Measurements from ENCODE around the gene NCAPH2. TPM values are rescaled to one million over a fixed set of nuclear protein-coding genes. Genes with fewer than 3 reads are reported as not detected.

The NCAPH2 gene
- total RNA-seq, 2 donors from 2014 or later: 43.7 to 59.6 TPM

- no peak for DNase-seq (ENCODE audit: low spot score)
- no peak for TF ChIP-seq POLR2AphosphoS5 (IDR thresholded peaks at IDR 0.05)
- TF ChIP-seq, protein P1, sequence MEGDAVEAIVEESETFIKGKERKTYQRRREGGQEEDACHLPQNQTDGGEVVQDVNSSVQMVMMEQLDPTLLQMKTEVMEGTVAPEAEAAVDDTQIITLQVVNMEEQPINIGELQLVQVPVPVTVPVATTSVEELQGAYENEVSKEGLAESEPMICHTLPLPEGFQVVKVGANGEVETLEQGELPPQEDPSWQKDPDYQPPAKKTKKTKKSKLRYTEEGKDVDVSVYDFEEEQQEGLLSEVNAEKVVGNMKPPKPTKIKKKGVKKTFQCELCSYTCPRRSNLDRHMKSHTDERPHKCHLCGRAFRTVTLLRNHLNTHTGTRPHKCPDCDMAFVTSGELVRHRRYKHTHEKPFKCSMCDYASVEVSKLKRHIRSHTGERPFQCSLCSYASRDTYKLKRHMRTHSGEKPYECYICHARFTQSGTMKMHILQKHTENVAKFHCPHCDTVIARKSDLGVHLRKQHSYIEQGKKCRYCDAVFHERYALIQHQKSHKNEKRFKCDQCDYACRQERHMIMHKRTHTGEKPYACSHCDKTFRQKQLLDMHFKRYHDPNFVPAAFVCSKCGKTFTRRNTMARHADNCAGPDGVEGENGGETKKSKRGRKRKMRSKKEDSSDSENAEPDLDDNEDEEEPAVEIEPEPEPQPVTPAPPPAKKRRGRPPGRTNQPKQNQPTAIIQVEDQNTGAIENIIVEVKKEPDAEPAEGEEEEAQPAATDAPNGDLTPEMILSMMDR (IDR thresholded peaks at IDR 0.05): no peak
- TF ChIP-seq POLR2A (IDR thresholded peaks at IDR 0.05): no peak
- no peaks in the 10 kb centered on the region for H3K27me3 ChIP-seq (replicated peaks; ENCODE audit: insufficient read depth)
- no peak overlapping the region for H3K27ac ChIP-seq
- no peak overlapping the region for H3K4me3 ChIP-seq
- peaks cover 5% of the 10 kb centered on the region for H3K4me1 ChIP-seq (replicated peaks)
- H3K36me3 ChIP-seq: no peaks in the 10 kb centered on the region
- 93% methylated on average over 15 of the region's 15 CpGs for WGBS
- intact Hi-C loops (cut with DNase I): no loop called here
- H3K9me3 ChIP-seq: no peaks in the 10 kb centered on the region
Measured at GRCh38 chr22:50513175-50513574, 5.2 kb downstream of the NCAPH2 start.

DNA sequence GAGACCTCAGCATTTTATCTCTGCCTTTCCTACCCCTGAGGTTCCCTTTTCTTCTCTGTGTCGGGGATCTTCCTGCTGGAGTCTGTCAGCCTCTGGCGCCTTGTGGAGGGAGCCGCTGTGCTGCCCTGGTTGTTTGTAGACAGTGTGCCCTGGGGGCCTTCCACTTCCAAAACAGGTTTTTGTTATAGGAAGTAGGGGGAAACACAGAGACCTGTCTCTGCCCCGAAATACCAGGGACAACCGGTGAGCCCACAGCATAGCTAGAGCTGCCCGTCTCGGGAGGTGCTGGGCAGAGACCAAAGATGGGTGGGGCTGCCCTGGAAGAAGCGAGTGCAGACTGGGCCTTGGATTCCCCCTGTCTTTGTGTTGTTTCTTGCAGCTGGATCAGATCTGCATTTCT, 8.0 kb downstream of the NCAPH2 start:
- H3K9me3 ChIP-seq: no peaks in the 10 kb centered on the region
- H3K27me3 ChIP-seq (replicated peaks; ENCODE audit: insufficient read depth): no peaks in the 10 kb centered on the region
- no peaks in the 10 kb centered on the region for H3K4me1 ChIP-seq (replicated peaks)
- TF ChIP-seq, protein P1 (IDR thresholded peaks at IDR 0.05): no peak
- no peak for TF ChIP-seq POLR2AphosphoS5 (IDR thresholded peaks at IDR 0.05)
- no peak for TF ChIP-seq POLR2A (IDR thresholded peaks at IDR 0.05)
- H3K36me3 ChIP-seq: peaks cover 0 to 3% of the 10 kb centered on the region in 2 donors
- no peak overlapping the region for H3K4me3 ChIP-seq
- no peak overlapping the region for H3K27ac ChIP-seq
- WGBS: 69% methylated on average over 8 of the region's 8 CpGs
- intact Hi-C loops (cut with DNase I): no loop called here
- DNase-seq (ENCODE audit: low spot score): no peak

GRCh38 chr22:50516891-50517290, 8.9 kb downstream of the NCAPH2 start:
- no peaks in the 10 kb centered on the region for H3K9me3 ChIP-seq
- intact Hi-C loops (cut with DNase I): no loop called here
- H3K4me3 ChIP-seq: no peak overlapping the region
- no peaks in the 10 kb centered on the region for H3K27me3 ChIP-seq (replicated peaks; ENCODE audit: insufficient read depth)
- DNase-seq (ENCODE audit: low spot score): no peak
- no peaks in the 10 kb centered on the region for H3K4me1 ChIP-seq (replicated peaks)
- no peak overlapping the region for H3K27ac ChIP-seq
- peaks cover 0 to 3% of the 10 kb centered on the region in 2 donors for H3K36me3 ChIP-seq
- WGBS: 76% methylated on average over 16 of the region's 16 CpGs
- TF ChIP-seq POLR2A (IDR thresholded peaks at IDR 0.05) (no peak), POLR2AphosphoS5 (IDR thresholded peaks at IDR 0.05) (no peak)
- TF ChIP-seq, protein P1 (IDR thresholded peaks at IDR 0.05): no peak

DNA sequence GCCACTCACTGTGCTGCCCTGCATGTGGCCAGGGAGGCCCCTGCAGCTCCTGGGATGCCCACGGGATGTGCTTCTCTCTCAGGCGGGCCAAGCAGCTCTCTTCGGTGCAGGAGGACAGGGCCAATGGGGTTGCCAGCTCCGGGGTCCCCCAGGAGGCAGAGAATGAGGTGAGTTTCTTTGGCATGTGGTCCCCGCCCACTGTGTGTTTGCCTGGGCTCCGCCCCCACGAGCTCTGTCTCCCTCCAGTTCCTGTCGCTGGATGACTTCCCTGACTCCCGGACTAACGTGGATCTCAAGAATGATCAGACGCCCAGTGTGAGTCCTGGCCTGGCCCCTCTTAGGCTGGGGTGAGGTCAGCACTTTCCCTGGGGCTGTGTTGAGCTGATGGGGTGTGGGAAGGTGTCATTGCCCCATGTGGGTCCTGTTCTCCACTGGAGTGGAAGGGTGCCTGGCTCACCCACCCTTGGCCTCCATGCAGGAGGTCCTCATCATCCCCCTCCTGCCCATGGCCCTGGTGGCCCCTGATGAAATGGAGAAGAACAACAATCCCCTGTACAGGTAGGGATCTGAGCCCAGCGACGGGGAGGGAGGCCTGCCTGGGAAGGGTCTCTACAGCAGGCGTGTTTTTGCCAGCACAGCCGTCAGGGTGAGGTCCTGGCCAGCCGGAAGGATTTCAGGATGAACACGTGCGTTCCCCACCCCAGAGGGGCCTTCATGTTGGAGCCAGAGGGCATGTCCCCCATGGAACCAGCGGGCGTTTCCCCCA, 9.7 kb downstream of the NCAPH2 start:
- 84% methylated on average over 17 of the region's 20 CpGs for WGBS

More for the DNA sequence above, 9.7 kb downstream of the NCAPH2 start:
- Histone ChIP-seq H3K27ac (no peak overlapping the region), H3K4me1 (replicated peaks) (no peaks in the 10 kb centered on the region), H3K36me3 (peaks cover 0 to 3% of the 10 kb centered on the region in 2 donors), H3K4me3 (no peak overlapping the region), H3K9me3 (no peaks in the 10 kb centered on the region), H3K27me3 (replicated peaks; ENCODE audit: insufficient read depth) (no peaks in the 10 kb centered on the region)
- no peak for DNase-seq (ENCODE audit: low spot score)
- intact Hi-C loops (cut with DNase I): no loop called here
- TF ChIP-seq, protein P1 (IDR thresholded peaks at IDR 0.05): no peak
- TF ChIP-seq POLR2AphosphoS5 (IDR thresholded peaks at IDR 0.05) (no peak), POLR2A (IDR thresholded peaks at IDR 0.05) (no peak)
